Renal cortex interstitium (tissue), 11 donors: ENCODE data around the gene PKP1. TPM values are rescaled to one million over a fixed set of nuclear protein-coding genes. Genes with fewer than 3 reads are reported as not detected.
"Not testable (repeated sequence)": the region's sequence is repeated elsewhere in the genome, so short reads cannot be mapped to it uniquely, and the experiment has no call there.

Source experiments
- DNase-seq, 11 donors: peaks; one replicate each; pipeline ENCODE4 v3.0.0-alpha.2; 2013; ENCODE audit warnings: low read depth in 9 of 11, low spot score in 4 of 11; ENCODE audit errors: extremely low read depth in 1 of 11
- polyA plus RNA-seq, 3 donors: library from polyadenylated mRNA; unstranded; fragments of 120-200 nt; gene quantifications; one replicate each; pipeline ENCODE4 v1.2.1, GENCODE V29; 2013; ENCODE audit not compliant: insufficient read length in 3 of 3

The PKP1 gene
- polyA plus RNA-seq, 3 donors, result 0.06 to 0.09 (median 0.08) TPM

DNA sequence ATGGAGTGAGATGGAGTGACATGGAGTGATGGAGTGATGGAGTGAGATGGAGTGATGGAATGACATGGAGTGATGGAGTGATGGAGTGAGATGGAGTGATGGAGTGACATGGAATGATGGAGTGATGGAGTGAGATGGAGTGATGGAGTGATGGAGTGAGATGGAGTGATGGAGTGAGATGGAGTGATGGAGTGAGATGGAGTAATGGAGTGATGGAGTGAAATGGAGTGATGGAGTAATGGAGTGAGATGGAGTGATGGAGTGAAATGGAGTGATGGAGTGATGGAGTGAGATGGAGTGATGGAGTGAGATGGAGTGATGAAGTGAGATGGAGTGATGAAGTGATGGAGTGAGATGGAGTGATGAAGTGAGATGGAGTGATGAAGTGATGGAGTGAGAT is 25.2 kb upstream of the PKP1 start:
- DNase-seq, result not testable (repeated sequence)

DNA sequence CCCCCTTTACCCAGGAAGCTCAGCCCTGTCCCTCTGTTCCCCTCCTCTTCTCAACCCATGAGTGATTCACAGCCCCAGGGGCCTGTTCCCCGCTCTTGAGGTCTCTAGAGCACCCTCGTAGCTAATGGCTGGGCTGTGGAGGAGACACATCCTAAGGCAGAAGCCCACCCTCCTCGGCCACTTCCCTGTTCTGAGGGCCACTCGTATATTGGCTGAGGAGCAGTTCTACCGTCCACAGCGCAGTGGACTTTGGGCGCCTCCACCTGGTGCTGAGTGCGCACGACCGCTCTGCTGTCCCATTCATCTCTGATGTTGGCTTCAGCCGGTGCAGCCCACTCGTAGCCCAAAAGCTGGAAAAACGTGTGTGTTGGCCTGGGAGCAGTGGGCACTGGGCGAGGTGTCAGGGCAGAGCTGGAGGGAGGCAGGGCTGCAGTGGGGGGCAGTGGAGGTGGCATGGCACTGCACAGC is 24.5 kb upstream of the PKP1 start:
- no peak for DNase-seq

DNA sequence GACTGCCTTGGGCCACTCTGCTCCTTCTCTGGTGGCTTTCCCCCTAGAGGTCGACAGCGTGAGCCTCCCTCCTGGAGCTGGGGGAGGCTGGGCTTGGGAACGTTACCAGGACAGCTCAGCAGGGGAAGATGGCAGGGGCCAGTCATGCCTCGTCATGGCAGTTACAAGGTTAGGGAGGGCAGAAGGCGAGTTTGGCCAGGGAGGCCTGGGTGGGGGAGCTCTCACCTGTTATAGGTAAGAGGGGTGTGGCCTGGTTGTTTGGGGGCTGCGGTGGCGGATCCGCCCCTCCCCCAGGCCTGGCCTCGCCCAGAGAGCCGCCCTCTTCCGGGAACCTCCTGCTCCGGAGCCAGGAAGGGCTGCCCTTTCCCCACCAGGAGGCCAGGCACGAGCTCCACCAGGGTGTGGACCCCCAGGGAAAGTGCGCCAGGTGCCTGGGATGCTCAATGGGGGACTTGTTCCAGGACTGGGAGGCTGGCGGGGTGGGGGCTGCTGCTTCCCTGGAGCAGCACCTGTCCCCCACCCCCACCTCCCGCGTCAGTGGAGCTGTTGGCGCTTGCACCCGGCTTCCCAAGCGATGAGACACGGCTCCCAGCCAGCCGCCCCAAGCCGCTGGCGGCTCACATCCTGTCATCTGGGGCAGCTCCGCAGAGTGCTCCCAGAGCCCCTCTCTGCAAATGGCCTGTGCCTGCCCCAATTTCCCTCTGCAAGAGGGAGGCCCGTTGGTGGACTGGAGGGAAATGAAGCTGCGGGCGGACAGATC is 23.6 kb upstream of the PKP1 start:
- DNase-seq, result no peak

DNA sequence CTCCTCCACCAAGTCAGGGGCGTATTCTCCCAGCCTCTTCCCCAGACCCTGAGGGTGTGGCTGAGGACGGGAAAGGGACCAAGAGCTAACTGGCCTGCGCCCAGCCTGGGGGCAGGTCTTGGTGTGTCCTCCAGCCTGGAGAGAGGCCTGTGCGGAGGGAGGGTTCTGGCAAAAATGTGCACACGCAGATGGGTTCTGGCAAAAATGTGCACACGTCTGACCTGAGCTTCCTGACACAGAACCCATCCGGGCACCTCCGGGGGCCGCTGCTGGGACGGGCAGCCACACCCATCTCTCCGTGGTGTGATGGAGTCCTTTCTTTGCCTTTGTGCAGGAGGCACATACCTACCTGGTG is 23.1 kb upstream of the PKP1 start:
- no peak for DNase-seq

DNA sequence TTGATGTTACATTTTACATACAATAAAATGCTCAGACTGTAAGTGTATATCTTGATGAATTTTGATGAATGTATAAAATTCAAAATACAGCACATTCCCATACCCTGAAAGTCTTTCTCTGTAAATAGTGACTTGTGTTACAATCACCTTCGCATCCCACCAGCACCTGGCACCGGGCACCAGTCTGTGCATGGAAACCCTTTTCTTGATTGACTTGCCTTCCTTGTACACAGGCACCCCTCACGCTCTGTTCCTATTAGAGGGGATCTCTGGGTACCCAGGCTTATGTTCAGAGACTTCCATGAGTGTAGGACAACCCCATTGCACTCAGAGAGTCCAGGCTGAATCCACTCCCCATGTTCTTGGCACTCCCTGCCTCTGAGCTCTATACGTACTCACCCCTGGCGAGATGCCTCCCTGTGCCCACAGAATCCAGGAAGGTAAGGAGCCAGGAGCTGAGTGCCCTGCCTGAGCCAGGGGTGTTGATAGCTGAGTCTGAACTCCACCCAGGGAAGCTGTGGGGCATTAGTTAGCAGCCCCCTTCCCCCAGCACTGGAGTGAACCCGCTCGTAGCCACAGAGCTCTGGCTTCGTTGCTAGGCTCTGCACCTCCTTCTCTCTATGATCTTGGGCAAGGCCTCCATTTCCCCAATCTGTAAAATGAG is 22.5 kb upstream of the PKP1 start:
- DNase-seq, result no peak

DNA sequence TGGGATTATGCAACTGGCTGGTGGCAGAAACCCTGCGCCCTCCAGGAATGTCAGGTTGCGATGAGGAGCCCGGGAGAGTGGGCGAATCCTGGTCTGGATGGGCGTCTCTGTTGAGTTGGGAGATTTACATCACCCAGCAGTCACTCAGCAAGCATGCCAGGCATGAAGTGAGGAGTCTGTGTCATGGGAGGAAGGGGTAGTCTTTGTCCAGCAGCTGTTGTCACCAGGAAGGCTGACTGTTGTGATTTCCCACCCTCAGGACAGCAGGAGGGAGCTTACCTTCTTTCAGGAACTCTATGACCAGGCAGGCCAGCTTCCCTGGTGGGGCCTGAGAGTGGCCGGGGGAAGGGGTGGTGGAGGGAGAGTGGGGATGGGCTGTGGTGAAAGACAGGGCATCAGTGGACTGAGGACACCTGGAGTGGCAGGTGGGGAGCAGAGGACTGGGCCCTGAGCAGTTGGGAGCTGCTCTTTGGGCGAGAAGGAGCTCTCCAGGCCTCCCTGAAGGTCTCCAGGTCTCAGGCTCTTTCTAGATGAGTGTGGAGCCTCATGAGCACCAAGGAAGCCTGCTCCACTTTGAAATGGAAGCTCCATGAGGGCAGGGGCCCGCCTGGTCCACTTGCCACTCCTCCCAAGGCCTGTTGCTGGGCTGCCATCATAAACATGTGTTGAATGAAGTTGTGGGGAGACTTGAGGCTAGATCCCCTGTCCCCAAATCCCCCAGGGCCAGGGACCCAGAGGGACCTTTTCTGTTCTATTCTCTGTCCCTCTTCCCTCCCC is 21.3 kb upstream of the PKP1 start:
- no peak for DNase-seq

DNA sequence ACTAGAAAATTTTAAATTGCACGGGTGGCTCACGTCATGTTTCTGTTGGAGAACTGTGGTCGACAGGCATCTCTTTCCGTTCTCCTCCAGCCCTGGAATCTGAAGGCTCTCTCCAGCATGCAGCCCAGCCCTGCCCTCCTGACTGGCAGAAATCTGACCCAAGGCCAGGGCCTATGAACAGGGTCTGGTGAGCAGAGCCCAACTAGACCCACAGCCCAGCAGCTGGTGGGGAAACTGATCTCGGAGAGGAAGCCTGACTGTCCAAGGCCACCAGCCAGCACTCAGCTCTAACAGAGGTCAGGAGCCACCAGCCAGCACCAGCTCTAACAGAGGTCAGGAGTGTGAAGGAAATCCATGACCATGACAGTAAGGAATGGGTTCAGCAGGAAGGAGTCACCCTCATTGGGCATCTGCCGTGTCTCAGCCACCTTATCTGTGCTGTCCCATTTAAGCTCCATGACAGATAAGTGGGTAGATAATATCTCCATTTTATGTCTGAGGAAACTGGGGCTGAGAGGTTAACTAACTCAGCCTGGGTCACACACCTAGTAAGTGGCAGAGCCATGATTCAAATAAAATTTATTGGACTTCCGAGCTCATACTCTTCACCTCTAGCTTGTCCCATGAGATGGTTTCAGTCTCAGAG is 20.2 kb upstream of the PKP1 start:
- no peak for DNase-seq

DNA sequence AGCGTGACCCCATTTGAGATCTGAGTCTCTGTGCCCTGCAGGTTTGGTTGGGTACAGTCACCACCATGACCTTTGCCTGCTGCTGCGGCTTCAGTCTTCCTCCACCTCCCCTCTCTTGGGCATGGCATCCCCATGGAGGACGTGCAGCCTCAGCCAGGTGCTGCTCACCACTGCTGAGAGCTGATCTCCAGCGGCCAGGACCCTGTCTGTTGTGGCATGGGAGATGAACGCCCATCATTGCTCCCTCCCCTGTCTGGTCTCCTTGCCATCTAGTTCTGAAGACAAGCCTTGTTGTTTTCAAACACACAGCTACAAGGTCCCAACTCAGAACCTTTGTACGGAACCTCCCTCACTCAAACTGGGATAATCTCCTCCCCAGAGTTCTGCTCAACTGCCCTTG is 19.2 kb upstream of the PKP1 start:
- no peak for DNase-seq

DNA sequence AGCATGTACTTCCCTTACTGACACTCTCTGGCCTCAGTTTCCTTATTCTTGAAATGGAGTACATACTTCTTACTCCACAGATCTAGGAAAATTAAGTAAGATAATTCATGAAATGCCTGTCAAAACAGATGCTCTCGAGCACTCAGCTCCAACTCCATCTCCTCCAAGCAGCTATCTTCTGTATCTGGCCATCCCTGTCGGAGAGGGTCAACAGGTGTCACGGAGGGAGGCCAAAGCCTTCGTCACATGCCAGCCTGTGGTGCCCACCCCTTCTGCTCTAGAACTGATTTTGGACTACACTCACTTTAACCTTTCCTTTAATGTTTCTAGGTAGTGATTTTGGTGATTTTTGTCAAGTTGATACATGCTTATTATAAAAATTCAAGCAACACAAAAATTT is 18.8 kb upstream of the PKP1 start:
- no peak for DNase-seq

DNA sequence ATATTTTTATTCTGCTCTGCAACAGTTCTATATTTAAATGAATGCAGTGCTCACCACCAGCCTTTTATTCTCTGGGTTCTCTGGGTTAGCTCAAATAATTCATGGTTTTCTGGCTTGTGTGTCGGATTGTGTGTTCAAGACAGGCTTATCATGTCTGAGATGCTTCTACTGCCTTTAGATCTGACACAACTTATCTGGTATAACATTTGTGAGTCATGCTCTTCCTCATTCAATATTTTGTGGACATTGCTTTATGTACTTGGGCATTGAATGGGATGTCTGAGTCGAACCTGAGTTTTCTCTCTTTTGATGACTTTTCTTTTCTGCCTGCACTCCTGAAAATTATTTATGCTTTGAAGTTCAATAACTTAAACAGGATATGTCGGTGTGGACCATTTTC is 17.6 kb upstream of the PKP1 start:
- no peak for DNase-seq

DNA sequence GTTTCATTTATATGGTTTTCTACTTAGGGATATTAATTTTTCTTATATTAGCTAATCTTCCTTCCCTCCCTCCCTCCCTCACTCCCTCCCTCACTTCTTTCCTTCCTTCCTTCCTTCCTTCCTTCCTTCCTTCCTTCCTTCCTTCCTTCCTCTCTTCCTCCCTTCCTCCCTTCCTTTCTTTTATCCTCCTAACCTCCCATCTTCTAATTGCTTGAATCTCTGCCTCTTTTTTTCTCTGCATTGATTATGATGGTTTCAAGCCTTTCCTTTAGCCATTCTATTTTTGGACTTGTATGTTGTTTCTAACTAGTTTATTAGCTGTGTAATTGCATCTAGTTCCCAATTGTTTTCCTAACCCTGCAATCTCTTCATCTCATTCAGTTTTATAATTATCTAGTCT is 17.0 kb upstream of the PKP1 start:
- DNase-seq, result no peak

DNA sequence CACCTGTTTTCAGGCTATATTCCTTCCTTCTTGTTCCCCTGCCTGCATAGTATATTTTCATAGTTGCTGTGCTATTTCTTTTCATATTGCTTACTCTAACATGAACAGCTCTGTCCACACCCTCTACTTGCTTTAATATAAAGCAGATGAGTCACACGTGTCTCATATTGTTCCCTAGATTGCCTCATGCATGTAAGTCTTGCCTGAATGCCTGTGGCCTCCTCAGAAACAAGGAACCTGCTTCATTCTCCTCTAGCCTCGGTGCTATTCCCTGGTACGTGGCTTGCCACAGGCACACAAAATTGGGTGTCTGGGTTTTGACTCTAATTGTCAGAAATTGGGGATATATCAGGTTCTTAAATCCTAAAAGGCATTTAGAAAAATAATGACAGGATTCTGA is 16.5 kb upstream of the PKP1 start:
- no peak for DNase-seq

DNA sequence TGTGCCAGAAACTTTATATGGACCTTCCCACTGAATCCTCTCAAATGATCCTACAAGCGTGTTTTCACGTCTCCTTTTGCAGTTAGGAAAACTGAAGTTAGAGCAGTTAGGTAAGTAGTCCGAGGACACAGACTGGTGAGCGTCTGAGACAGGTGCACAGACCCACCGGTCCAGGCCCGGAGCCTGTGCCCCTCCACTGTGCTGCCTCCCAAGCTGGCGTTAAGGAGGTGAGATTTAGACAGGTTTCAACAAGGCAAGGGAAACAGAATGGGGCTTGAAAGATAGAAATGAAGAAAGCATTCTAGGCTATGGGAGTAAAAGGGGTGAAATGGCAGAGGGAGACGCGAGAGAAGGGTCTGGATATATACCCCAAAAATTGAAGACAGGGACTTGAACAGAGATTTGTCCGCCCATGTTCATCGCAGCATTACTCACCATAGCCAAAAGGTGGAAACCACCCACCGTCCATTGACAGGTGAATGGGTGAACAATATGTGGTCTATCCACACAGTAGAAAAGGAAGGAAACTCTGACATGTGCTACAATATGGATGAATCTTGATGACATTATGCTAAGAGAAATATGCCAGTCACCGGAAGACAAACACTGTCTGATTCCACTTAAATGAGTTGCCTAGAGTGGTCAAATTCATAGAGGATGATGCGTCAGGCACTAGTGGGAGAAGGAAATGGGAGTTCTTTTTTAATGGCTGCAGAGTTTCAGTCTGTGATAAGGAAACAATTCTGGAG is 15.7 kb upstream of the PKP1 start:
- no peak for DNase-seq

DNA sequence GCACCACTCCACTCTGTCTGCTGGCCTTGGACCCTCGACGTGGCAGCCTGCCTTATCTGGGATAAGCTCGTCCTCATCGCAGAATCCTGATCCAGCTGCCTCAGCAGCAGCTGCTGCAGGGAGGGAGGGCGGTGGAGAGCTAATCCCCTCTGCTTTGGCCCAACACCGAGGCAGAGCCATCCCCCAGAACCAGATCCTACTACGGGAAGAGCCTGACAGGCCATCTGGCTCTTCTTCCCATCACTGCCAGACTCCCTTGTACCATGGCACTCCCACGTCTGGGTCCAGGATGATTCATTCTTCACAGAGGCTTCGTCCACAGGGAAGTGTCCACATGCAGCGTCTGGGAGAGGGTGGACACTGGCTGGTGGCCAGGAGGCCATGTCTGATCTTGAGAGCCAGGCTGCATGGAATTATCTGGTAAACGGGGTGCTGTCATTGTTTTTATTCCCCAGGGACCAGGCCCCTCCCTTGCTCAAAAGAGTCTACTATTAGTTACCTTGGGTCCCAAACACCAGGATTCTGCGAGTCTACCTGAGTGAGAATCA is 14.6 kb upstream of the PKP1 start:
- peak in 2 of 11 donors; percentile 9 to 24 for DNase-seq

DNA sequence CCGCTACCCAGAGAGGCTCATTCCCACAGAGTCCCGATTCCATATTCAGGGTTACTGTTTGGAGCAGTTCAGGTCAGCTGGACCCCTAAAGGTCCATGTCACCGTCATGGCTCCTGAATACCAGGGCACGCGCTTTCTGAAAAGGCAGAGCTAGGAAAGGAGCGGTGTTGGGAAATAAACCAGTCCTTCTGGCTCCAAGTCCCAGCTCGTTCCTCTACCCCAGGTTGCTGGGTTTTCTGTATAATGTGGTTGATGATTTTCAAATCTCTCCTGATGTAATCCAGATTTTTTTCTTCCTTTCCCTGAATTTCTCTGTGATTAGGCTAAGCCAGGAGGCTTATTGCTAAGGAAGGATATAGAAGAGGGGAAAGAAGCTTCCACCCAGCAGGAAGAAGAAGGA is 14.0 kb upstream of the PKP1 start:
- no peak for DNase-seq

DNA sequence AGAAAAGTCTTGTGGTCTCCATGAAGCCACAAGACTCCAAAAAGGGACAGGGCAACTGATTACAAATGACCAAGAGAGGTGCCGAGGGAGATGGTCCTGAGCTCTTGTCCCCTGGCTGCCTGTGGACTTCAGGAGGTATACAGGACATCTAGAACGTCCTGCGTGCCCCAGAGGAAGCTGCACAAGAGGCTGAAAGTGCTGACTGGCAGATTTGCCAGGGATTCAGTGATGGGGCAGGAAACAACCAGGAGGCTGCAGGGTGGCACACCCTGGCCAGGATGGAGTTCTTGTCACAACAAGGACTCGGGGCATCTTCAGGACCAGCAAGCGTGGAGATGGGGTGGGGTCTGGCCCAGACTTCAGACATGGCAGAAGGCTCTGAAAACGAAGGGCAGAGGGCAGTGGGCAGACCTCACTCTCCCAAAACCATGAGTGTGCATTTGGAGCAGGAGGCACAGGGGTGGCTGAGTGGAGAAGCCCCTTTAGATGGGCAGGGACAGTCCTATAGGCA is 13.4 kb upstream of the PKP1 start:
- DNase-seq, result no peak

DNA sequence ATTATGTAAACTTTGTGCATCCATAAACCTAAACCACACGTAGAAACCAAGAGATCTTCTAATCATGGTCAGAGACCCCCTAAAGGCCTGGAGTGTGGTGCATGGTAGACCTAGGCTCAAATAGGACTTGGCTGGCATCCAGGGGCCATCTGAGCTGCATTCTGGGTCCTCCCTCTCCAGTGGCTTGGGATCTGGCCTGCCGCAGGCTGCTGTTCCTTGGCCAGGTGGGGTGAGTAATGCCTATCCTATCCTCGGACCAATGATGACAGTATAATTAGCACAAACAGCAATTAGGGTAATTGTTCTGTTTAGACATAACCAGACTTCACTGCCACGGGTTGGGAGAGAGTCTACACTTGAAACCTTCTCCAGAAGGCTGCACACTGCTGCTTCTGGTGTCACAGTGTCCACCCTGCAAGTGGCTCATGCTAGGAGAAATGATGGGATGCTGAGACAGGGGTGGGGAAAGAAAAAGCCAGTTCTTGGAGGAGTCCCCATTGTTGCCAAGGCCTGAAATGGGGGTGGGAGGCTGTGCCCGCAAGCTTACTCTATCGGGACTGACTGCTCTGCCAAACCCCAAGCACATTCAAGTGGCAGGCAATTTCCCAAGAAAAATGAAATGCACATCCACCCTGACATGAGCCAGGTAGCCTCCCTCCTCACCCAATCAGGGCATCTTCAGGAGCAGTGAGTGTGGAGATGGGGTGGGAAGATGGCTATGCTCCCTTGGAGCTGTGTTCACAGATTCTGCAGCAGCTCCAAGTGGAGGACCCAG is 12.5 kb upstream of the PKP1 start:
- no peak for DNase-seq

DNA sequence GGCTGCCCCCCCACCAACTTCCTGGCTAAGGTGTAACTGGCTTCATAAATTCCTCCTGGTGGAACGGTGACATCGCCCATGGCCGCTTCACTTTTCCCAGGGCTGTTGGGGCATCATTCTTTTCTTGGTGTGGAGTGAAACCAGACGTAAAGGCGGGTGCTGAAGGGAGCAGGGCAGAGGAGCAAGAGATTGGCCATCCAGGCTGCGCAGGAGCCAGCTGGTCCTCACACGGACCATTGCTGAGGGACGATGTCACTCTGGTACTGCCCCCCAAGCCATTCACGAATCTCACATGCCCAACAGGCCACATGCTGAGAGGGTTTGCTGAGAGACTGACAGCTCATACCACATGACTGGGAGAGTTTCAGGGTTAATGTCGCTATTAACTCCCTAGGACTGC is 10.5 kb upstream of the PKP1 start:
- DNase-seq, result no peak
